ENCODE results near the gene CCNY. TPM values are rescaled to one million over a fixed set of nuclear protein-coding genes. Genes with fewer than 3 reads are reported as not detected.

Gene CCNY
- total and polyA plus RNA-seq, 2 of the 4 experiments (the other 2 are of a cell fraction), result 38.0 to 131 TPM

DNA sequence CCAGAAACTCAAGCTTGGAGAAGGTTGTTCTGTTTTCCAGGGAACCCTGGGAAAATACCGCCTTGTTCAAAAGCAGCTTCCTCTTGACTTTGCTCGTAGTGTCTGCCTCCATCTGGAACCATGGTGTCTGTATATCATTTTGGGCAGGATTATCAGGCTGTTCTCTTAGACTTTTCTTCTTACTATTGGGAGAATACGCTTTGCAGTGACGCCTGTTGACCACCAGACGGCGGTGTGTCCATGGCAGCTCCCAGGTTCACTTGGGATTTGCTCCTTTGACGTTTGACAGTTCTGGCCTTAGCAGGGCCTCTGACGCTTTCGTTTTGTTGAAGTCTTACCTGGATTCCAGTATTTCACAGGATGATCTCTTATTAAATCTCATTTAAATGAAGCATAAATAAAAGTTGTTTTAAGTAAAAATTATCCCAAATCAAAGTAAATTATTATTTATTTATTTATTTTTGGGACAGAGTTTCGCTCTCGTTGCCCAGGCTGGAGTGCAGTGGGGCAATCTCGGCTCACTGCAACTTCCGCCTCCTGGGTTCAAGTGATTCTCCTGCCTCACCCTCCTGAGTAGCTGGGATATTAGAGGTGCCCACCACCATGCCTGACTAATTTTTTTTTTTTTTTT is 227.1 kb downstream of the CCNY start:
- Histone ChIP-seq H3K36me3 (ENCODE audit: control insufficient read depth, insufficient read depth, low read length) (peaks cover 29% of the 10 kb centered on the region), H3K18ac (ENCODE audit: low read depth, low read length) (no peak overlapping the region), H3K4me1 (ENCODE audit: control insufficient read depth, insufficient read depth, low read length) (peaks cover 6% of the 10 kb centered on the region), H2BK5ac (ENCODE audit: low read depth, low read length, poor library complexity, severe bottlenecking) (no peak overlapping the region), H2BK120ac (ENCODE audit: low read depth, low read length) (no peak overlapping the region), H4K8ac (ENCODE audit: low read depth in 2 of 2, low read length in 2 of 2) (peak overlapping the region in 1 of 2 experiments; percentile 20; a peak in 1 of 4 replicates), H3K56ac (ENCODE audit: extremely low read depth, insufficient read depth, low read length) (no peak overlapping the region), H3K14ac (replicated peaks; ENCODE audit: low read depth, low read length) (no peak overlapping the region), H4K20me1 (ENCODE audit: insufficient read depth, low read length) (0 out of 2 replicates have a peak, but pooled peaks cover 6% of the 10 kb centered on the region), H2AK9ac (replicated peaks; ENCODE audit: low read depth, low read length, poor library complexity) (no peak overlapping the region), H2BK15ac (ENCODE audit: low read depth, low read length) (no peak overlapping the region), H2AK5ac (ENCODE audit: low read depth, low read length) (no peak overlapping the region), H3K4ac (ENCODE audit: low read depth, low read length) (no peak overlapping the region), H3K4me2 (ENCODE audit: low read depth, low read length) (no peak overlapping the region), H3K4me3 (ENCODE audit: insufficient read depth, low read depth, low read length) (no peak overlapping the region), H4K91ac (ENCODE audit: insufficient read depth, low read depth, low read length) (no peak overlapping the region), H2AFZ (replicated peaks; ENCODE audit: low read length, poor library complexity) (no peak overlapping the region), H3K27me3 (ENCODE audit: control insufficient read depth, insufficient read depth, low read length) (no peaks in the 10 kb centered on the region), H4K5ac (ENCODE audit: low read depth, low read length) (no peak overlapping the region), H3K9me3 (ENCODE audit: control insufficient read depth, insufficient read depth, low read length) (no peaks in the 10 kb centered on the region), H3K79me1 (ENCODE audit: low read depth in 1 of 2, low read length in 2 of 2) (peaks cover 5 to 53% of the 10 kb centered on the region in 2 experiments; a peak in 3 of 4 replicates), H3K23ac (ENCODE audit: low read depth, low read length) (no peak overlapping the region), H3K27ac (ENCODE audit: insufficient read depth, low read length) (no peak overlapping the region), H2BK20ac (ENCODE audit: low read depth, low read length) (no peak overlapping the region), H3K9ac (ENCODE audit: low read depth, low read length) (no peak overlapping the region), H3K9me1 (ENCODE audit: insufficient read depth, low read length) (peaks cover 12% of the 10 kb centered on the region)
- DNase-seq (peak; percentile 76), ATAC-seq (ENCODE audit: low read depth) (peak; percentile 64)
- dilution Hi-C loops (cut with HindIII; ENCODE audit: low sequenced_read_pairs, unreplicated experiment), result no loop called here
- BruUV-seq (replicated peaks), result no TSS peak
- in situ Hi-C loops (cut with MboI; ENCODE audit: low sequenced_read_pairs), result loop anchor here (10.0 to 25.0 kb wide), 2 partner anchors 329 to 451 kb away; no protein-coding TSS in a partner anchor
- intact Hi-C loops (cut with micrococcal nuclease), result loop anchor here (2.0 to 10.0 kb wide), 3 partner anchors 225 to 439 kb away; partner anchors contain the start of gene CREM
- WGBS, 2 experiments (ENCODE audit: extremely low coverage in 2 of 2, insufficient read length in 1 of 2), result 33% methylated on average over 3 of the region's 13 CpGs; no CpG with 5 or more reads in 1 of the 2 experiments
- TF ChIP-seq RAD21 (IDR thresholded peaks at IDR 0.05; ENCODE audit: low read length) (peak; percentile 83), SMC3 (IDR thresholded peaks at IDR 0.05; ENCODE audit: low read depth, low read length) (peak; percentile 85), CEBPB (IDR thresholded peaks at IDR 0.05; ENCODE audit: low read depth, low read length) (no peak), RFX5 (IDR thresholded peaks at IDR 0.05; ENCODE audit: low read depth, low read length) (no peak), CTCF (conservative IDR thresholded peaks at IDR 0.05; ENCODE audit: low read depth, low read length) (peak; percentile 92)
- POLR2A ChIA-PET (ENCODE audit: unreplicated experiment), result no interaction called here
- CTCF ChIA-PET, result interaction anchor here (0.6 to 1.7 kb wide), 13 partner anchors 9 to 1216 kb away, joined by 3 to 9 read pairs (median 3); no protein-coding TSS in a partner anchor
